H9 (cell line): ENCODE measurements around the gene RASGRP4. TPM values are rescaled to one million over a fixed set of nuclear protein-coding genes. Genes with fewer than 3 reads are reported as not detected.

ENCODE experiments used
- DNase-seq: peaks from one replicate; pipeline ENCODE4 v3.0.0-alpha.2; 2017
- H2AFZ ChIP-seq: one replicate; pipeline ENCODE4 v1.6.1; 2013; ENCODE audit warnings: mild to moderate bottlenecking, low read length, control low read depth, moderate library complexity
- H2AK5ac ChIP-seq: 2 replicates; pipeline ENCODE4 v1.6.1; 2013; ENCODE audit warnings: low read length, control low read depth, mixed read lengths; ENCODE audit not compliant: insufficient read length
- H2BK120ac ChIP-seq: one replicate; pipeline ENCODE4 v1.6.1; 2013; ENCODE audit warnings: low read depth, mild to moderate bottlenecking, low read length, control low read depth, inconsistent platforms; ENCODE audit not compliant: poor library complexity, severe bottlenecking
- H2BK12ac ChIP-seq: 2 replicates; pipeline ENCODE4 v1.6.1; 2013; ENCODE audit warnings: low read length, control low read depth, mixed read lengths, low read depth; ENCODE audit not compliant: insufficient read length
- H2BK15ac ChIP-seq: 2 replicates; pipeline ENCODE4 v1.6.1; 2013; ENCODE audit warnings: low read depth, low read length, control low read depth
- H2BK20ac ChIP-seq: one replicate; pipeline ENCODE4 v1.6.1; 2013; ENCODE audit warnings: low read depth, mild to moderate bottlenecking, low read length, control low read depth, inconsistent platforms; ENCODE audit not compliant: poor library complexity, severe bottlenecking
- H2BK5ac ChIP-seq: 2 replicates; pipeline ENCODE4 v1.6.1; 2013; ENCODE audit warnings: low read length, control low read depth, mixed read lengths; ENCODE audit not compliant: insufficient read length
- H3K14ac ChIP-seq: 2 replicates; pipeline ENCODE4 v1.6.1; 2013; ENCODE audit warnings: low read length, control low read depth; ENCODE audit not compliant: insufficient read depth
- H3K18ac ChIP-seq: 2 replicates; pipeline ENCODE4 v1.6.1; 2013; ENCODE audit warnings: low read depth, mild to moderate bottlenecking, mixed read lengths, low read length, control low read depth; ENCODE audit not compliant: insufficient read length
- H3K23ac ChIP-seq: 2 replicates; pipeline ENCODE4 v1.6.1; 2013; ENCODE audit warnings: low read length, control low read depth, mixed read lengths, low read depth; ENCODE audit not compliant: insufficient read length
- H3K23me2 ChIP-seq: 2 replicates; pipeline ENCODE4 v1.6.1; 2013; ENCODE audit warnings: low read depth, mild to moderate bottlenecking, mixed read lengths, low read length, control low read depth; ENCODE audit not compliant: insufficient read length, poor library complexity, severe bottlenecking
- H3K27ac ChIP-seq: 2 replicates; pipeline ENCODE4 v1.5.1; 2013; ENCODE audit warnings: low read length, control low read depth, mixed read lengths, low read depth; ENCODE audit not compliant: insufficient read length
- H3K27me3 ChIP-seq: 2 replicates; pipeline ENCODE4 v1.6.1; 2013; ENCODE audit warnings: low read length, control low read depth, inconsistent platforms; ENCODE audit not compliant: insufficient read depth
- H3K4ac ChIP-seq: 2 replicates; pipeline ENCODE4 v1.6.1; 2013; ENCODE audit warnings: low read depth, mild to moderate bottlenecking, control low read depth, inconsistent platforms, low read length, moderate library complexity
- H3K4me1 ChIP-seq: 2 replicates; pipeline ENCODE4 v1.6.1; 2013; ENCODE audit warnings: low read length, control low read depth, inconsistent platforms; ENCODE audit not compliant: insufficient read depth
- H3K4me2 ChIP-seq: 2 replicates; pipeline ENCODE4 v1.6.1; 2013; ENCODE audit warnings: low read length, control low read depth, mixed read lengths; ENCODE audit not compliant: insufficient read length, insufficient read depth
- H3K56ac ChIP-seq: 2 replicates; pipeline ENCODE4 v1.6.1; 2013; ENCODE audit warnings: low read depth, mild to moderate bottlenecking, mixed read lengths, low read length, control low read depth; ENCODE audit not compliant: insufficient read length
- H3K79me1 ChIP-seq: 2 replicates; pipeline ENCODE4 v1.6.1; 2013; ENCODE audit warnings: low read depth, mild to moderate bottlenecking, moderate library complexity, low read length, control low read depth, inconsistent platforms; ENCODE audit not compliant: insufficient read depth, poor library complexity, severe bottlenecking
- H3K79me2 ChIP-seq: 2 replicates; pipeline ENCODE4 v1.6.1; 2013; ENCODE audit warnings: low read length, control low read depth, inconsistent platforms; ENCODE audit not compliant: insufficient read depth
- H3K9ac ChIP-seq: 2 replicates; pipeline ENCODE4 v1.6.1; 2013; ENCODE audit warnings: low read length, control low read depth, mixed read lengths; ENCODE audit not compliant: insufficient read length; ENCODE audit errors: extremely low read depth
- H3K9me3 ChIP-seq: one replicate; pipeline ENCODE4 v1.6.1; 2013; ENCODE audit warnings: low read depth, low read length, inconsistent platforms; ENCODE audit not compliant: control insufficient read depth
- H3T11ph ChIP-seq: one replicate; pipeline ENCODE4 v1.6.1; 2013; ENCODE audit warnings: mild to moderate bottlenecking, low read length, control low read depth, inconsistent platforms
- H4K20me1 ChIP-seq: one replicate; pipeline ENCODE4 v1.6.1; 2013; ENCODE audit not compliant: control insufficient read depth, insufficient read length, insufficient read depth
- H4K5ac ChIP-seq: 2 replicates; pipeline ENCODE4 v1.6.1; 2013; ENCODE audit warnings: low read depth, mild to moderate bottlenecking, mixed read lengths, low read length, control low read depth; ENCODE audit not compliant: insufficient read length
- H4K8ac ChIP-seq: replicated peaks from 2 replicates; pipeline ENCODE4 v1.6.1; 2013; ENCODE audit warnings: low read length, control low read depth, mixed read lengths, low read depth; ENCODE audit not compliant: insufficient read length
- H4K91ac ChIP-seq: 2 replicates; pipeline ENCODE4 v1.6.1; 2013; ENCODE audit warnings: low read depth, mild to moderate bottlenecking, moderate library complexity, mixed read lengths, low read length, control low read depth; ENCODE audit not compliant: insufficient read length
- H3K27ac Mint-ChIP-seq, 3 experiments: 2 replicates in 2 of 3; 3 replicates in 1 of 3; pipeline ENCODE4 v1.8.0; 2020 to 2021; ENCODE audit warnings: mixed read lengths in 3 of 3, mild to moderate bottlenecking in 1 of 3, moderate library complexity in 1 of 3
- H3K27me3 Mint-ChIP-seq: 2 replicates; pipeline ENCODE4 v1.8.0; 2021; ENCODE audit warnings: low read depth, mild to moderate bottlenecking, moderate library complexity, mixed read lengths
- H3K36me3 Mint-ChIP-seq, 3 experiments: 2 replicates in 2 of 3; 3 replicates in 1 of 3; pipeline ENCODE4 v1.8.0; 2020 to 2021; ENCODE audit warnings: low read depth in 3 of 3, mixed read lengths in 3 of 3; ENCODE audit not compliant: insufficient read depth in 1 of 3
- H3K4me1 Mint-ChIP-seq, 2 experiments: 2 replicates each; pipeline ENCODE4 v1.8.0; 2020; ENCODE audit warnings: mixed read lengths in 2 of 2
- H3K4me3 Mint-ChIP-seq, 2 experiments: 2 replicates in 1 of 2; 3 replicates in 1 of 2; pipeline ENCODE4 v1.8.0; 2020 to 2021; ENCODE audit warnings: mild to moderate bottlenecking in 2 of 2, mixed read lengths in 2 of 2, moderate library complexity in 1 of 2
- H3K9me3 Mint-ChIP-seq, 2 experiments: 2 replicates in 1 of 2; 3 replicates in 1 of 2; pipeline ENCODE4 v1.8.0; 2020; ENCODE audit warnings: mild to moderate bottlenecking in 2 of 2, mixed read lengths in 2 of 2, moderate library complexity in 1 of 2
- WGBS: extraction: QIAGEN DNeasy Blood & Tissue Kit; methylation state at CpG from one replicate; pipeline ENCODE4 v1.1.7; 2013; ENCODE audit warnings: missing lambda C conversion rate, low lambda C conversion rate, mixed read lengths; ENCODE audit not compliant: insufficient read length; ENCODE audit errors: extremely low coverage; 5-methylcytosine and 5-hydroxymethylcytosine counted together
- total RNA-seq: library from RNA; stranded (reverse); gene quantifications from 2 replicates; pipeline ENCODE4 v1.2.1, GENCODE V29; 2021
- TF ChIP-seq, protein P1 (sequence below): fragments of 200-600 bp; sonication (generic); conservative IDR thresholded peaks from 3 replicates; pipeline ENCODE4 v1.8.0; 2021; ENCODE audit warnings: antibody characterized with exemption, mild to moderate bottlenecking

The RASGRP4 gene
- total RNA-seq, 1 experiment from 2014 or later, result 0.28 TPM

DNA sequence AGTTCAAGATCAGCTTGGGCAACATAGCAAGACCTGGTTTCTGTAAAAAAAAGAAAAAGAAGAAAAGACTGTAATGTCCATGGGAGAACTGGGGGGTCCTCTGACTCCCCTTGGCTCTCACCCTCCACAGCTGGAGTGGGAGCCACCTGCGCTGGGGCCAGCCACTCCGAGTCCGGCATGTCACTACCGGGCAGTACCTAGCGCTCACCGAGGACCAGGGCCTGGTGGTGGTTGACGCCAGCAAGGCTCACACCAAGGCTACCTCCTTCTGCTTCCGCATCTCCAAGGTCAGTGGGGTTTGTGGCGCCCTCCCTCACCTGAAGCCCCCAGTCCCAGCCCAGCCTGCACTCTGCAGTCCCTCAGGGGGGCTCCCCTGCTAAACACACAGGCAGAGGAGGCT lies 22.2 kb upstream of the RASGRP4 start:
- Mint-ChIP-seq H3K27ac (no peak overlapping the region), H3K4me3 (no peak overlapping the region), H3K27me3 (no peaks in the 10 kb centered on the region; the same call in 1 of the 2 replicates), H3K4me1 (peaks cover 5 to 7% of the 10 kb centered on the region in 2 experiments; a peak in 3 of 4 replicates), H3K36me3 (peaks cover 46 to 63% (median 62%) of the 10 kb centered on the region in 3 experiments; a peak in 6 of 7 replicates), H3K9me3 (no peaks in the 10 kb centered on the region)
- H3K23me2 ChIP-seq, result no peaks in the 10 kb centered on the region
- TF ChIP-seq, protein P1, sequence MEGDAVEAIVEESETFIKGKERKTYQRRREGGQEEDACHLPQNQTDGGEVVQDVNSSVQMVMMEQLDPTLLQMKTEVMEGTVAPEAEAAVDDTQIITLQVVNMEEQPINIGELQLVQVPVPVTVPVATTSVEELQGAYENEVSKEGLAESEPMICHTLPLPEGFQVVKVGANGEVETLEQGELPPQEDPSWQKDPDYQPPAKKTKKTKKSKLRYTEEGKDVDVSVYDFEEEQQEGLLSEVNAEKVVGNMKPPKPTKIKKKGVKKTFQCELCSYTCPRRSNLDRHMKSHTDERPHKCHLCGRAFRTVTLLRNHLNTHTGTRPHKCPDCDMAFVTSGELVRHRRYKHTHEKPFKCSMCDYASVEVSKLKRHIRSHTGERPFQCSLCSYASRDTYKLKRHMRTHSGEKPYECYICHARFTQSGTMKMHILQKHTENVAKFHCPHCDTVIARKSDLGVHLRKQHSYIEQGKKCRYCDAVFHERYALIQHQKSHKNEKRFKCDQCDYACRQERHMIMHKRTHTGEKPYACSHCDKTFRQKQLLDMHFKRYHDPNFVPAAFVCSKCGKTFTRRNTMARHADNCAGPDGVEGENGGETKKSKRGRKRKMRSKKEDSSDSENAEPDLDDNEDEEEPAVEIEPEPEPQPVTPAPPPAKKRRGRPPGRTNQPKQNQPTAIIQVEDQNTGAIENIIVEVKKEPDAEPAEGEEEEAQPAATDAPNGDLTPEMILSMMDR, result no peak
- H2AFZ ChIP-seq, result no peak overlapping the region
- no peak overlapping the region for H2BK120ac ChIP-seq
- H4K8ac ChIP-seq, result no peak overlapping the region
- no peak overlapping the region for H2BK20ac ChIP-seq
- H4K91ac ChIP-seq, result no peak overlapping the region
- no peak overlapping the region for H3K56ac ChIP-seq
- no peak overlapping the region for H2BK15ac ChIP-seq
- H3K79me1 ChIP-seq, result no peaks in the 10 kb centered on the region
- H3K9me3 ChIP-seq, result no peaks in the 10 kb centered on the region
- no peak overlapping the region for H3K9ac ChIP-seq
- H3K4me1 ChIP-seq, result no peaks in the 10 kb centered on the region
- H2BK5ac ChIP-seq, result no peak overlapping the region
- no peak for DNase-seq
- no peak overlapping the region for H3K4ac ChIP-seq
- no peaks in the 10 kb centered on the region for H3K79me2 ChIP-seq
- no peak overlapping the region for H3K23ac ChIP-seq
- no peak overlapping the region for H3K4me2 ChIP-seq
- H3K14ac ChIP-seq, result no peak overlapping the region
- no peak overlapping the region for H2BK12ac ChIP-seq
- H3K27ac ChIP-seq, result no peak overlapping the region
- no peaks in the 10 kb centered on the region for H4K20me1 ChIP-seq
- no peak overlapping the region for H3T11ph ChIP-seq
- H3K18ac ChIP-seq, result no peak overlapping the region
- H4K5ac ChIP-seq, result no peak overlapping the region
- no CpG with 5 or more reads among the region's 9 CpGs for WGBS
- no peaks in the 10 kb centered on the region for H3K27me3 ChIP-seq
- H2AK5ac ChIP-seq, result no peak overlapping the region
